GM21367 (cell line): Measurements from ENCODE around the gene B3GAT1.

Experiments
- ATAC-seq: cut with Tn5 transposase; IDR thresholded peaks from one replicate; pipeline ENCODE4 v1.9.1; 2021; ENCODE audit not compliant: unreplicated experiment

The B3GAT1 gene

DNA sequence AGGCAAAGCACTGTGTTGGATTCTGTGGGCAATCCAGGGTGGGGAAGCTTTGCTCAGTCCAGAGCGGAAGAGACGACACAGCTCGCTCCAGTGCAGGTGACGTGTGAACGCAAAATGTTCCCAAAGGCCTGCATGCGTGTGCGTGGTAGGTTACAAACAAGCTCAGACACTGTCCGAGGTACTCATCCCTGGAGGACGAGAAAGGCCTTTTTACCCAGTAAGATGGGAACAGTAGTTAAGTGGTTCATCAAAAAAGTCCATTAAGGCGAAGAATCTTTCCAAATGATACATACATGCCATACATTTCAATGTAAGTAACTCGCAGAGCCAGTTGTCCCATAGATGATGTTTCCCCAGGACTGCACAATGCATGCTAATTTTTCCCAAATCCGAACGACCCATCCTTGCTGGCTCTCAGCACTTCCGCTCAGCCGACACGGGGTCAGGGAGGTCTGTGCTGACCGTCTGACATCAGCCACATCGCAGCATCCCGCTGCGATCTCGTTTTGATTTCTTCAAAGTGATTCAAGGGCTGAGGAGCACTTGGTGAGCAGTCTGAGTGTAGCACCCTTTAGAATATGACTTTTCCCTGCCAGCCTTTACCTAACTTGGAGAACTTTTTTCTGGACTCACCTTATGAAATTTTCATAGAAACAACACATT, 19.0 kb downstream of the B3GAT1 start:
- ATAC-seq = no peak

DNA sequence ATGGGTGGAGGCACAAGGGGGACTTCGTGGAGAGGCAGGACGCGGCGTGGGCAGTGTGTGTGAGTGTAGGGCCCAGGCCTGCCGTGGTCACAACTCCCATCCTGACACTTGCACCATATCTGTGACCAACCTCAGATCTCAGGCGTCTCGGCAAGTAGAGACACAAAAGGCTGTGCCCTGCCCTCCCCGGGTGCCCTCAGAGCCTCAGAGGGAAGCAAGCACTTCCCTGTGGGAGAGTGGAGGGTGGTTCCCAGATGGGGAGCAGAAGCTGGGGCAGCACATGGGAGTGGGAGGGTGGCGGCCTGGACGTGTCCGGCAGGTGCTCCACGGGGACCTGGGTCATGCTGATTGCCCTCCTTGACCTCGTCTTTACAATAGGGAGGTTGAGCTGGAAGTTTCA, 20.4 kb downstream of the B3GAT1 start:
- no peak for ATAC-seq

DNA sequence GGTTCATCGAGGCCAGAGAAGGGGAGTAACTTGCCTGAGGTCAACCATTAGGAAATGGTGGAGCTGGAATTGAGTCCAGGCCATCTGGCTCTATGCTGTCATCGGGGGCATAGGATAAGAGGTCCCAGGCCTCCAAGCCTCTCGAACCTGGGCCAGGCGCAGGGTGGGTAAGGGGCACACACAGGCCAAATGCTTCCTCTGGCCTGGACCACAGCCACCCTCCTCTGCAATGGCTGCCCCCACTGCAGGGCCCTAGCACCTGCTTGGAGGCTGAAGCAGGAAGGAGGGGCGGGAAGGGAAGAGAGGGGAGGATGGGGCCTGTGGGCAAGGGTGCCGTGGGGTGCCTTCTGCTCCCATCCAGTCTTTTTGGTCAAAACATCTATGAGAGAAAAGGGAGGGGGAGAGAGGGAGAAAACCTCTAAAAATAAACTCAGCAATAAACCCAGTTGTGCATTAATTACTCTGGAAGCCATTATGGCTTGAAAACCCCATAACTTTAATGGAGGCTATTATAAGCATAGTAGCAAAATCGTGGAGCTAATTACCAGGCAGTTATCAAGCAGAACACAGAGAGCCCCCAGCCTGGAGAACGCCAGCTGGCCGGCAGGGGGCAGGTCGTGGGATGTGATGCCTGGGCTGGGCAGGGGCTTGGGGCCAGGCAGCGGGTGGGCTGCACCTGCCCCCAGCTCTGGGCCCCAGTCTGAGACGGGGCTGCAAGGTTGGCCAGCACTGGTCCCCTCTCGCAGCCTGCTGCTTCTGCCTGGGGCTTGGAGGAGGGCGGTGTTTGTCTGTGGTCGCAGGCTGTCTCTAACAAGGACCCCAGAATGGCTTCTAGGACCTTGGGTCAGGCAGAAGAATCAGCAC, 21.1 kb downstream of the B3GAT1 start:
- no peak for ATAC-seq

DNA sequence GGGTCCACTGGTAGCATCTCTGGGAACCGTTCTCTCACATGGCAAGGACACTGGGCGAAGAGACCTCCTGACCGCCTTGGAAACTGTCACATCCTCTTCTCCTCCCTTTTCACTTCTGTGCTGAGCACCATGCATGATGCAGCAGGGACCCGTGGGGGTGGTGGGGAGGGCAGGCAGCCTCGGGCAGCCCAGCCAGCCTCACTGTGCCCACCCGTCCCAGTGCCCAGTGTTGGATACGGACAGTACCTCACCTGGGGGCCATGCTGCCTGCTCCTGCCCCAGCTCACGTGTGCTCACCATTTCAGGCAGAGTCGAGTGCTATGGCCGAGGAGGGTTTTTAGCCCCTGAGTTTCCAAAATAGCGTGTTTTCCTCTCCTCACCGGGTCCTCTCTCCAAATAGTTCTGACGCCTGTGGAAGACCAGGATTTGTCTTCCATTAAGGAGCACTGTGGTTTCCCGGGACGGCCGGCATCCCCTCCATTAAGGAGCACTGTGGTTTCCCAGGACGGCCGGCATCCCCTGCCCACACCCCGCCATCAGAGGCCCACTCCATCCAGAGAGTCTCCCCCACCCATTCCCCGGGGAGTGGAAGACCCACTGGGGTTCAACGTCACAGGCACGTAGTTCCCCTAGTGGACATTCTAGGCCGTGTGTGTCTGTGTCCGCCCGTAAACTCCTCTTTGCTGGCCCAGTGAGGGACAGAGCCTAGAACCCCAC, 22.4 kb downstream of the B3GAT1 start:
- ATAC-seq = no peak

DNA sequence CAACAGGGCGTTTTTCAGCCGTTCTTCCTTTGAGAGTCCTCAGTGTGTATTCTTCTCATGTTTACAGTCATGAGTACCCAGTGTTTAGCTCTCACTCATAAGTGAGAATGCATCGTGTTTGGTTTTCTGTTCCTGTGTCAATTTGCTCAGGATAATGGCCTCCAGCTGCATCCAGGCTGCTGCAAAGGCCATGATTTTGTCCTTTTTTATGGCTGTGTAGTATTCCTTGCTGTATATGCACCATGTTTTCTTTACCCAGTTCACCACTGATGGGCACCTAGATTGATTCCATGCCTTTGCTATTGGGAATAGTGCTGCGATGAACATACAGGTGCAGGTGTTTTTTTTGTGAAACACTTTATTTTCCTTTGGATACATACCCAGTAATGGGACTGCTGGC, 23.5 kb downstream of the B3GAT1 start:
- ATAC-seq = no peak

DNA sequence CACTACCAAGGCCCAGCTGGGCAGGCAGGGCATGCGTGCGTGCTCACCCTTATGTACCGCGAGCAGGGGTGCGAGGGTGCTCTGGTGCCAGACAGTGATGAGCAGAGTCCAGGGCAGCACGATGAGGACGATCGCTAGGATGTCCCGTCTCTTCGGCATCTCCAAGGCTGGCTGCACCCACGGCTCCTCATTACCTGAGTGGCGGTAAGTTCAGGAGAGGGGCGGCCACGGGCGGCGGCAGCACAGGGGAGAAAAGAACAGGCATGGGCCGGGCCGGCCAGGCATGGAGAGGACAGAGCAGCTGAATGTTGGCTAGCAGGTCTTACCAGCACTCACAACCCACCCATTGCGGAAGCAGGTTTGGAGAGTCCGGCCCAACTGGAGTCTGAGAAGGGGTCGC, 24.5 kb downstream of the B3GAT1 start:
- ATAC-seq = no peak

DNA sequence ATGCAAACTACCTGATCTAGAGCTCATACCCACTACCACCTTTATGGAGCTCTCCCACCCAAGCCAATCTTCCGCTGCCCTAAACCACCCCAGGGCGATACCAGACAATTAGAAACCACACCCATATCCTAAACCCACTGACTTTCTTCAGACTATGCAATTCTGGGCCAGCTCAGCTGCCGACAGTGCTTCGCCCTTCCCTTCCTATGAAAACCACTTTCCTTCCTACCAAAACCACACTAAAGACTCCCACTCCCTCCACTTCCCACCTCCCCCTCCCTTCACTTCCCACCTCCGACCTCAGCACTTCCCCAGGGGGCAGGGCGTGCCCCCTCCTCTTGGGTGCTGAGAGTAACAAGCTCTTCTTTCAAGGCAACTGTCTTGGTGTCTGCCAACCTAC, 25.1 kb downstream of the B3GAT1 start:
- ATAC-seq = no peak

DNA sequence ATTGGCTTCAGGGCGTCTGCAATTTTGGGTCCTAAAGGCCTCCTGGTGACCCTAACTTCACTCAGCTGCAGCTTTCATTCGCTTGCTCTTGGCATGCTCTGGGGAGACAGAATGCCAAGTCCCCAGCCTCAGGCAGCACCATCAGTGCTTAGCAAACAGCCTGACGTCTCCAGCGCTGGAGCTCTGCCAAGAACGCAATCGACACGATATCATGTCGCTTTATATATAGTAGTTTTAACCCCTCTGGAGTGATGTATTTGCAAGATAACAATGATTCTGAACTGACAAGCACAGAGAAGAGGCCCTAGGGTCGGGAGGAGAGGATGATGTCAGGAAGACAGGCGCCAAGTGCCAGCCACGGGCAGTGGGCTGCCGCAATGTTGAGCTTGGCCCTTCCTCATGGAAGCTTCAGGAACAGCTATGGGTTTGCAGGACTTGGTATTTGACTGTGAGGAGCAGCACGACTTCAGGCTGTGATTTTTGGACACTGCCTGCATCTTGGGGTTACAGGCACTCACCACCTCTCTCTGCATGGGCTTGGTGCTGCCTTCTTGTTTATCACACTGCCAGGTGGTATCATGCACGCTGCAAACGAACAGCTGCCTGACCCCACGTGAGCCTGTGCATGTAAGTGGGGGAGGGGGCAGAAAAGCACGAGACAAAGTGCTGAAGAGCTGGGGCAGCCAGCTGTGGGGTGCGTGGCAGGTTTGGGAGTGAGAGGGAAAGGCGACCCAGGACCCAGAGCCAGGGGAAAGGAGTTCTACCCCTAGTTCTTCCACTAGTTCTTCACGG, 26.1 kb downstream of the B3GAT1 start:
- ATAC-seq = no peak

DNA sequence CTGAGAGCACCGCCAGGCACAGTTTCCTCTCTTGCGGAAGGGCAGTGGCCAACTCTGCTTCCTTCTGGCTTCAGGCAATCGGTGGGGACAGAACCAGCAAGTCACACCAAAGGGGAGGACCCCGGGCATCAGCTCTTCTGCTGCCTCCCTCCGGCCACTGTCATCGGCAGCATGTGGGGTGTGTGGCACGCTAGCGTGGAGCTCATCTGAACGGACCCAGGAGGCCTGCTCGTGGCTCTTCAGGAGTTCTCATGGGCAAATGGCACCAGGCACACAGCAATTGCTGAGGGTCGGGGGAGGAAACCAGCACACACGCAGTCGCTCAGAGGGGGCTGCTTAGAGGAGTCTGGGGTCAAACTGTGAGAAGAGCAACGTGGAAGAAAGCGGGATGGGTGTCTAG, 26.9 kb downstream of the B3GAT1 start:
- no peak for ATAC-seq

DNA sequence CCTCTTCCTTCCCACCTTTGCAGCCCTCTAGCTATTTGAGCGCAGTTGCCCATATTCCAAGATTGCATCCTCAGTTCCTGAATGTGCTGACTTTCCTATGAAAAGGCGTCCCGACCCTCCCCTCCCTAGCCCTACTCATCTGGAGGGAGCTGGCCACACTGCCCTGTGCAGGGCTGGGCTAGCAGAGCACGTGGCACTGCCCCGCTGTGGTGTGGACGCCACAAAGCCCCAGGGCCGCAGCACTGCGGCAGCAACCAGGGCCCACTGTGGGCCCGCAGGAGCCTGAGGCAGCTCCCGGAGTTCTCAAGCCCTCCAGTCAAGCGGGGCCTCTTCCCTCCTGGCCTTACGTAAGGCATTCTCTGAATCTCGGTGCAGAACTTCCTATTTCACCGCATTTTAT, 27.6 kb downstream of the B3GAT1 start:
- no peak for ATAC-seq

DNA sequence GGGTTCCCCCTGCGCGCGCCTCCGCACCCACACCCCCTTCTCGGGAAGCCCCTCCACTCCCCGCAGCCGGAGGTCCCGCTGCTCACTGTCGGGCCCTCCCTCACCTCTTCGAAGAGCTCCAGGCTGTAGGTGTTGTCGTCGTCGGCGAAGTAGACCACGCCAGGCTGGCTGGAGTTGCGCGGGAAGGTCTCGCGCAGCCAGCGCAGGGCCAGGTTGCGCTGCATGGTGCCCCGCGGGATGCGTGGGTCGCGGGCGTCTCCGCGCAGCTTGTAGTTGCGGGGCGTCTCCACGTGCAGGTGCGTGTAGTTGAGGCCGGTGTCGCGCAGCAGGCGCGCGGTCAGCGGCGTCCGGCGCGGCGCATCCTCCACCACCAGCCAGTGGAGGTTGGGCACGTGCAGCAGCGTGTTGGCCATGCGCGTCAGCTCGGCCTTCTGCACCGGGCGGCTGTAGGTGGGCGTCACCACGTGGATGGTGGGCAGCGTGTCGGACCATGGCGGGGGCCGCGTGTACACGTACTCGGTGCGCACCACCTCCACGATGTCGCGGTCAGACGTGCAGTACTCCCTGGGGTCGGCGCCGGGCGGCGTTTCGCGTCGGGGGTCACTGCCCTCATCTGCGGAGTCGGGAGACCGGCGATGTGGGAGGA, 28.3 kb downstream of the B3GAT1 start:
- ATAC-seq = no peak

DNA sequence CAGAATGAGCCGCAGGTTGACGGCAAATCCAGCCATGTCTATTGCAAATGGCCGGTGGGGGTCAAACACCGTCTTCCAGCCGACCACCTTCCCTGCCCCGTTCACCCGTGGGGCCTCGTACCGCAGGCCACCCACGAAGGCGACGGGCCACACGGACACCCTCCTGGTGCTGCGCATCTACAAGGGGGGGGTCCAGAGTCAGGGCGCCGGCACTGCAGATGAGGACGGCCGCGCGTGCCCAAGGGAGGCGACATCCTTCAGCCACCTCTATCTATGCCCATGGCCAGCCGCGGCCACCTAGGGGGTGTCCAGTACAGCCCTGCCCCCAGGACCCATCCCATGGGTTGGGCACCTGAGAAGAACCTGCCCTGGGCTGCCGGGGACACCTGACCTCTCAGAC, 29.2 kb downstream of the B3GAT1 start:
- ATAC-seq = no peak

DNA sequence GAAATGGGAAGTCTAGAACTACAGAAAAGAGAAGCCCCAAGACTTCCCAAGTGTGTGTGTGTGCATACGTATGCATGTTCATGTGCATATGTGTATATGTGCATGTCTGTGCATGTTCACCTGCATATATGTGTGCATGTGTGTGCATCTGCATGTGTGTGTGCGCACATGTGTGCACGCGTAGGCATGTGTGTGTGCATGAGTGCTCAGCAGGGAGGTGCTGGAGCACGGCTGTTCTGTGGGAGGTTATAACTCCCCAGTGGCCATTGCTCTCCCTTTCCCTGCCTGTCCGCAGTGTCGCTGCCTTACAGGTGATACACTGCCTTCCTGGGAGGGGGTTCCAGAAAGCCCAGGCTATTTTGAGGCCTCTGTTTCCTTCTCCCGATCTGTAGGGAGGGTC, 29.8 kb downstream of the B3GAT1 start:
- ATAC-seq = no peak

DNA sequence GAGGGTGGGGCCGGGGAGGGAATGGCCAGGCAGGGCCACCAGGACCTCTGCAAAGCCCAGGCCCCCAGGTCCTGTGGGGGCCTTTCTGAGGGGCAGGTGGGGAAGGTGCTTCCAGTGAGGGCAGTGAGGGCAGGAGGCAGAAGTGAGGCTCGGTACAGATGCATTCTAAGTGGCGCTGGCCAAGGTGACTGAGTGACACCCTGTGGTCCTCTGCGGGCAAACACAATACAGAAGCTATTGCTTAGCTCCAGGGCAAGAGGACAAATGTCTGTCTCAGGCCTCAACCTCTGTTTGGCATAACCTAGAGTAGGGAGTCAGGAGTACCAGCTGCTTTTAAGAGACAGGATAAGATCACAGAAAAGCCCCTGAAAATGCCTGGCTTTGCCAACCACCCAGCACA, 31.3 kb downstream of the B3GAT1 start:
- ATAC-seq = no peak

DNA sequence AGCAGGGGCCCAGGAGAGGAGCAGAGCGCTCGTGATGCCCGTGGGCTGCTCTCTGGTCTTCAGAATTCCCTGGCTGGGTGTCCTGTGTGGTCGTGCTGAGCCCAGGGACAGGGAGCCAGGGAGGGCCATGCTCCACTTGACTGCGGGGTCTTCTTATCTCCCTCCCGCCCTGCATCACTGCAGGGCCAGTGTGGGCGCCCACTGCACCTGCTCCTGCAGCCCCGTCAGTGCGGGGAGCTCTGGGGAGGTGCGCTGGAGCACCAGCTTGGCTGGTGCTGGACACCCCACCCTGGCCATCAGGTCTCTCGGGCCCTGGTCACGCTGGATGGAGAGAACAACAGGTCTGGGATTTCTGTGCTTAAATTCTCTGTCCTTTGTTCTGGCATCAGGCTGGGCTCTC, 31.8 kb downstream of the B3GAT1 start:
- ATAC-seq = no peak

DNA sequence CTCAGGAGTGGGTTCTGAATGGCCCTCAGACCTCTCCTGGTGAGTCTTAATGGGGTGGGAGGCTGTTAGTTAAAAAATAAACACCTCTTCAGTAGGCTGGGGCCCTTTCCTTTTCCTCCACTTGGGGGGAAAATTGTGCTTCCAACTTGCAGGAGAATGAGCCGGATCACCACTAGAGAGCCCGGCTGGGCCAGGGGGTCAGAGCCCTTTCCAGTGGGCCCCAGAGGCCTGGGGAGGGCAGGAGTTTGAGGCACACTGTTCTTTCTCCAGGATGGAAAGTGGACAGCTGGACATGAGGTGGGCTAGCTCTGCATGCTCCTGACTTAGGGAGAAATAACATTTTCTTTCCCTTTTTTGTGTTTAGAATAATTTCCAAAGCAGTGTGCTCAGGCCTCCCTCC, 32.8 kb downstream of the B3GAT1 start:
- no peak for ATAC-seq

DNA sequence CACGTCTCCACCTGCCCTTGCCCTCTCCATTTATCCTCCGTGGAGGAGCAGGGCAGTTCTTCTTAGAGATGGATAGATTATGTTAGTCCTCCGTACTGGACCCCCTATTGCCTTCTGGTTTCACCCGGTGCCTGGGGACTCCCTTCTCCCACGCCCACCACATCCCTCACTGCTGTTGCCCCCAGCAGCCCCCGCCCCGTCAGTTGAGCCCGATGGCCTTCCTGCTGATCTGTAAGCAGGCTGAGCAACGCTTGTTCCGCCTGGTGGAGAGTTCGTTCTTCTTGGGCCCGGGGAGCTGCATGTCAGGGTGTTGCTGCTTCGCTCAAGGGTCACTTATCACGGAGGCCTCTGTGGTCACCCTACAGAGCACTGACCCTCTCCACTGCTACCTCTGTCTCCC, 34.2 kb downstream of the B3GAT1 start:
- no peak for ATAC-seq

DNA sequence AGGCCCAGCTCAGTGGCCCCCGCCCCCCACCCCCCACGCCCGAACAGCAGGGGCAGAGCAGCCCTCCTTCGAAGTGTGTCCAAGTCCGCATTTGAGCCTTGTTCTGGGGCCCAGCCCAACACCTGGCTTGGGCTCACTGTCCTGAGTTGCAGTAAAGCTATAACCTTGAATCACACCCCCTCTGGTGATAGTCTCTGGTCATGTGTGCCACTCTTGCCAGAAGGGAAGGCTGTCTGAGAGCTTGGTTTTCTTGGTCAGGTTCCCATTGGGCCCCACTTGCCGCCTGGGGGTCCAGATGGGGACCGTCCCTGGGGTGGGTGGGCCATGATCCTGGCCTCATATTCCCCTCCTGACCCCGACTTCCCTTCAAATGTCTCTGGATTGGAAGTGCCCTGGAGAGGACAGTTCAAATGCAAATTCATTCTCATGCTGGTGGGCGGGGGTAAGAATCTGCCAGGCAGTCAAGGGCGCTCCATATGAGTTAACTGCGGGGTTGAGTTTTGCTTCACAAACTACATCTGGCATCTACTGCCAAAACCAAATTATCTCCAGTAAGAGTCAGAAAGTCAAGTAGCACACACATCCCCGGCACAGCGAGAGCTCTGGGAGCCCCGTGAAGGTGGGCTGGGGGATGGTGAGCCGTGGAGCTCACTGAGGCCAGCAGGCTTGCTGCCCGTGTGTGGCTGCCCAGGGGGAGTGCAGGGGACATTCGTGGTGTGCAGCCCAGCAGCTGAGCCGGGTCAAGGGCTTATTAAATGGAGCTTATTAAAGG, 35.7 kb downstream of the B3GAT1 start:
- ATAC-seq = no peak

DNA sequence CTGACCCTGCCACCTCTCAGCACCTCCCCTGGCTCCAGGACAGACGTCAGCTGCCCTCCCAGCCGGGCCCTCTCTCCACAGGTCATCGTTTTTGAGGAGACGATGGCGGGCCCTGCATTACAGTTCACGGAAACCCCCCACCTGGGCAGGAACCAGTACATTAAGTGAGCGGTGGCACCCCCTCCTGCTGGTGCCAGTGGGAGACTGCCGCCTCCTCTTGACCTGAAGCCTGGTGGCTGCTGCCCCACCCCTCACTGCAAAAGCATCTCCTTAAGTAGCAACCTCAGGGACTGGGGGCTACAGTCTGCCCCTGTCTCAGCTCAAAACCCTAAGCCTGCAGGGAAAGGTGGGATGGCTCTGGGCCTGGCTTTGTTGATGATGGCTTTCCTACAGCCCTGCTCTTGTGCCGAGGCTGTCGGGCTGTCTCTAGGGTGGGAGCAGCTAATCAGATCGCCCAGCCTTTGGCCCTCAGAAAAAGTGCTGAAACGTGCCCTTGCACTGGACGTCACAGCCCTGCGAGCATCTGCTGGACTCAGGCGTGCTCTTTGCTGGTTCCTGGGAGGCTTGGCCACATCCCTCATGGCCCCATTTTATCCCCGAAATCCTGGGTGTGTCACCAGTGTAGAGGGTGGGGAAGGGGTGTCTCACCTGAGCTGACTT, 37.0 kb downstream of the B3GAT1 start:
- ATAC-seq = no peak
